LHCN-M2 (cell line): Measurements from ENCODE around the gene CARS2. TPM values are rescaled to one million over a fixed set of nuclear protein-coding genes. Genes with fewer than 3 reads are reported as not detected.
"Not testable (repeated sequence)": the region's sequence is repeated elsewhere in the genome, so short reads cannot be mapped to it uniquely, and the experiment has no call there.

Experiments used
- DNase-seq: peaks from one replicate; pipeline ENCODE4 v3.0.0-alpha.2; 2012; ENCODE audit warnings: low read depth
- polyA plus RNA-seq: library from polyadenylated mRNA; unstranded; fragments of >200 nt; gene quantifications from one replicate; pipeline ENCODE4 v1.2.1, GENCODE V29; 2012; ENCODE audit warnings: missing spikeins
- total RNA-seq: library from RNA; depleted of rRNA; stranded (reverse); fragments of >200 nt; gene quantifications from 2 replicates; pipeline ENCODE4 v1.2.3, GENCODE V29; 2014; rRNA removed

Gene CARS2, protein sequence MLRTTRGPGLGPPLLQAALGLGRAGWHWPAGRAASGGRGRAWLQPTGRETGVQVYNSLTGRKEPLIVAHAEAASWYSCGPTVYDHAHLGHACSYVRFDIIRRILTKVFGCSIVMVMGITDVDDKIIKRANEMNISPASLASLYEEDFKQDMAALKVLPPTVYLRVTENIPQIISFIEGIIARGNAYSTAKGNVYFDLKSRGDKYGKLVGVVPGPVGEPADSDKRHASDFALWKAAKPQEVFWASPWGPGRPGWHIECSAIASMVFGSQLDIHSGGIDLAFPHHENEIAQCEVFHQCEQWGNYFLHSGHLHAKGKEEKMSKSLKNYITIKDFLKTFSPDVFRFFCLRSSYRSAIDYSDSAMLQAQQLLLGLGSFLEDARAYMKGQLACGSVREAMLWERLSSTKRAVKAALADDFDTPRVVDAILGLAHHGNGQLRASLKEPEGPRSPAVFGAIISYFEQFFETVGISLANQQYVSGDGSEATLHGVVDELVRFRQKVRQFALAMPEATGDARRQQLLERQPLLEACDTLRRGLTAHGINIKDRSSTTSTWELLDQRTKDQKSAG
- 94.8 and 114 TPM in 2 replicates for total RNA-seq
- 84.8 TPM for polyA plus RNA-seq

GRCh38 chr13:110705826-110706569 lies at the start of gene CARS2:
TSS of gene CARS2 (minus strand) at chr13:110706116. CDS start at chr13:110706093, 23 bp downstream.
- peak; percentile 95 for DNase-seq

DNA sequence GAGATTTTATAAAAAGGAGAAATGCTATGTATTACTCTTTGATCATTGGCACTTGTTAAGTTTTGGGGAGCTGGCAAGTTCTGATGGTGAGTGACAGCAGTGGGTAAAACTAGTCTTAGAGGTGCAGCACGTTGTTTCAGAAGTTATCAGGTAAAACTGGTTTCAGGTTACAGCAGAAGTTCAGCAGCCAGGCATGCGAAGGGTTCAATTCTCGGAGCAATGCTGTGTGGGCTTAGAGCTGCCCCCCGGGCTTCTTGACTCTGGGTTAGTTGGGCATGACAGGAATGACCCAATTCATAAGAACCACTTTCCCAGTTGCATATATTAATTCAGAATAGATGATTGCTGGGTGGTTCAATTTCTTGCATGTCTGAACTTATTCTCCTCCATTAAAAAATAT lies 42.4 kb upstream of the CARS2 start:
- no peak for DNase-seq

- DNase-seq: no peak
Observed at GRCh38 chr13:110746438-110746837, 40.5 kb upstream of the CARS2 start.

DNA sequence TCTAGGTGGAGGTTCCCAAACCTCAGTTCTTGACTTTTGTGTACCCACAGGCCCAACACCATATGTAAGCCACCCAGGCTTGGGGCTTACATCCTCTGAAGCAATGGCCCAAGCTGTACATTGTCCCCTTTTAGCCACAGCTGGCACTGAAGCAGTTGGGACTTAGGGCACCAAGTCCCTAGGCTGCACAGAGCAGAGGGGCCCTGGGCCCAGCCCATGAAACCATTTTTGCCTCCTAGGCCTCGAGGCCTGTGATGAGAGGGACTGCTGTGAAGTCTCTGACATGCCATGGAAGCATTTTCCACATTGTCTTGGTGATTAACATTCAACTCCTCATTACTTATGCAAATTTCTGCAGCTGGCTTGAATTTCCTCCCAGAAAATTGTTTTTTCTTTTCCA lies 37.8 kb upstream of the CARS2 start:
- DNase-seq: no peak

GRCh38 chr13:110737555-110737954 lies 31.6 kb upstream of the CARS2 start:
- no peak for DNase-seq

DNA sequence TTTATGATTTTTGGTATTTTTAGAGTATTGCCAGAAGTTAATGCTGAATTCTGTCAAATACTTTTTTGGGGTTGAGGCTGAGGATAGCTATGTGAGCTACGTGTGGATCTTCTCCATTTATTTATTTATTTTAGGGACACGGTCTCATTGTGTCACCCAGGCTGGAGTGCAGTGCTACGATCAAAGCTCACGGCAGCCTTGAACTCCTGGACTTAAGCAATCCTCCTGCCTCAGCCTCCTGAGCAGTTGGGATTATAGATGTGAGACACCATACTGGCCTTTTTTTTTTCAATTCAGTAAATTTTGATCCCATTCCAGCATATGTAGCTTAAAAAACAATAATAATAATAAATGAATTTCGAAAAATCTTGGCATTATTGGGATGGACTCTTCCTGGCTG lies 28.6 kb upstream of the CARS2 start:
- DNase-seq: no peak

GRCh38 chr13:110731072-110731471 lies 25.2 kb upstream of the CARS2 start:
- DNase-seq: no peak

DNA sequence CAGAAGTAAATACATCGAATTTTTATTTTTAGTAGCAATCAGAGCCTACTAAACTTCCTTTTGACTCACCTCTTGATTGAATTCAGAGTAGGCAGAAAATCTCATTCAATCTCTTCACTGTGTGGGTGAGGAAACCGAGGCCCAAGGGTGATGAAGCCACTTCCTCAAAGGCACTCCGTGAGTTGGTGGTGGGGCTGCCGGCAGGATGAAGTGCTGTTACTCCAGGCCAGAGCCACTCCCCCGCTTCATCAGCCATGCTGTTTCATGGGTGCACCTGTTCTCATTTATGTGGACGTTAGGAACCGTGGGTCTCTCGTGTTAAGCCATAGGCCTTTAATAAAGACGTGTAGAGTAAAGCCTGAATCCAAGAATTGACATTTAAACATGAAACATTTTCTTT lies 20.8 kb upstream of the CARS2 start:
- DNase-seq: no peak

- not testable (repeated sequence) for DNase-seq
Observed at GRCh38 chr13:110726153-110726552, 20.2 kb upstream of the CARS2 start.

- DNase-seq: no peak
Observed at GRCh38 chr13:110723598-110723997, 17.7 kb upstream of the CARS2 start.

DNA sequence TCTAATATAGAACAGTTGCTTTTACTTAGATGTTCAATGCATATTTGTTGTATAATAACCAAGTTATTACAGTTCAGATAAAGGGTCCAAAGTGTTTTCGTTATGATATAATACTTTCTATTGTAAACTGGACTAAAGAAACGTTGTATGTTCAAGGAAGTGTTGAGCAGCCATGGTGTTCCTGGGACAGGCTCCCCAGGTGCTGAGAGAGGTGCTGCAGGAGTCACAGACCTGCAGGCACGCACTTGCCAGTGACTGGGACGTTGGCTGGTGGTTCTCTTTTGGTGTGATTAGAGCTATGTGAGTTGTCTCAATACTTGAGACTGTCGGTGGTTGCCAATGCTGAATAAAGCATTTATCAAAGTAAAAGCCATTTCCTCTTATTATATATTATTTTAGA lies 17.1 kb upstream of the CARS2 start:
- no peak for DNase-seq

- no peak for DNase-seq
Observed at GRCh38 chr13:110719036-110719710, 13.3 kb upstream of the CARS2 start.

DNA sequence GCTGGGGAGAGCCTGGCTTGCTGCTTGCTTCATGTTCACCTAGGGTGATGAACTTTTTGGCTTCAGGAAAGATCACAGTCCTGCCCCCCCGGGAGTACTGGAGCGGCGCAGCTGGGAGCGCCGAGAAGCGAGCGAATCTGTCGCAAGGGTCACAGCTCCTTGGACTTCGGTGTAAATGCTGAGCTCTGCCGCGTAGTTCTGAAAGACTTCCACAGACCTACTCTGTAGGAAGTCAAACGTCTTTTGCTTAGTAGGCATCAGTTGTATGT lies 10.3 kb upstream of the CARS2 start:
- peak; percentile 21 for DNase-seq

DNA sequence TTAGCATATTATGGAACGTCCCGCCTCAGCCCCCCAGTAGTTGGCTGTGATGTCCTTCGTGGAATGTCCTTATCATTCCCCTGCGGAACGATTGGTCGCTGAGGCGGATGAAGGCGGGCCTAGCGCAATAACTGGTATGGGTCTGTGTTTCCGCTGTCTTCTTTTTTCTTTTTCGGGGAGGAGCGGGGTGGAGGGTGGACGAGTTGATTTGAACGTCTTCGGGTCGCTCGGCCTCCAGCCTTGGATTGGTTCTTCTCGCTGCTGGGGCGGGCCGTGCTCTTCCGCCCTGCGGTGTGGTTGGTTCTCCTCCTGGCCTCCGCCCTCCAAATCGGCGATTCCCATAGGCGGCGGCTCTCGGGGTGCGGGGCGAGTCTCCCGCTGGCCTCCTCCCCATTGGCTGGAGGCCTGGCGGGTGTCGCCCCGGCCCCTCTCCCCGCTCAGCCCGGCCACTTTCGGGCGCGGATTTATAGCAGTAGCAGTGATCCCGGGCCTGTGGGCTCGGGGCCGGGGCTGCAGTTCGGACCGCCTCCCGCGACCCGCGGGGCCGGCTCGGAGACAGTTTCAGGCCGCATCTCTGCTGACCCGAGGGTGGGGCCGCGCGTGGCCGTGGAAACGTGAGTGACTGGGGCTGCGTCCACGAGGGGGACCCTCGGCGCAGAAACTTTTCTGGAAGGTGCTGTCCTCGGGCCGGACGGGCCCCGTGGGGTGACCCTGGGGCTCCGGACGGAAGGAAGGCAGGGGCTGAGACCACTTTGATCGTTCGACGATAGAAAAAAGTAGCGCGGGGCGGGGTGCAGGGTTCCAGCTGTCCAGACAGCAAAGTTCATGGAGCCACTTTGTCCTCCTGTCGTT lies 9.7 kb upstream of the CARS2 start:
- DNase-seq: peak; percentile 100

- DNase-seq: peak; percentile 31
Observed at GRCh38 chr13:110714797-110715394, 9.0 kb upstream of the CARS2 start.

DNA sequence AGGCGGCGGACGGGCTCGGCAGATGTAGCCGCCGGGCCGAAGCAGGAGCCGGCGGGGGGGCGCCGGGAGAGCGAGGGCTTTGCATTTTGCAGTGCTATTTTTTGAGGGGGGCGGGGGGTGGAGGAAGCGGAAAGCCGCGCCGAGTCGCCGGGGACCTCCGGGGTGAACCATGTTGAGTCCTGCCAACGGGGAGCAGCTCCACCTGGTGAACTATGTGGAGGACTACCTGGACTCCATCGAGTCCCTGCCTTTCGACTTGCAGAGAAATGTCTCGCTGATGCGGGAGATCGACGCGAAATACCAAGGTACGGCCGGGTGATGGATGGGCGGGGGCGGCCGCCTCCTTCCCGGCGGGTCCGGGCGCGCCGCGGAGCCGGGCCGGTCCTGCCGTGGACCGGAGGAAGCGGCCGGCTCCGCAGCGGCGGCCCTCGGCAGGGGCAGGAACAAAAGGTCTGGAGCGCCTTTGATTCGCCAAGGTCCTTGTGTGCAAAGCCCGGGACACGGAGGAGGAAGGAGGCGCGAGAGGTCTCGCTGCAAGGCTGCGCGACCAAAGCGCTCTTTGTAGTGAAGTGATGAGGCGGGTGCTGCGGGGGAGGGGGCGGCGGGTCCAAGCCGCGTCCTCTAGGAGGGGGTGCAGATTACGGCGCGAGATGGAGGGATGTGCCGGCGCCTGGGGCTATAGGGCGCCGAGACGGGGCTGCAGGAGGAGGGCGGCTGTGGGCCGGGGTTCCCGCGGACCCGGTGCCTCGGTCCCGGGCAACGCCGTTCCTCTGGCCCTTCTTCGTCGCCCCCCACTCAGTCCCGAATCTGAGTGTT lies 8.3 kb upstream of the CARS2 start:
- DNase-seq: peak; percentile 31

DNA sequence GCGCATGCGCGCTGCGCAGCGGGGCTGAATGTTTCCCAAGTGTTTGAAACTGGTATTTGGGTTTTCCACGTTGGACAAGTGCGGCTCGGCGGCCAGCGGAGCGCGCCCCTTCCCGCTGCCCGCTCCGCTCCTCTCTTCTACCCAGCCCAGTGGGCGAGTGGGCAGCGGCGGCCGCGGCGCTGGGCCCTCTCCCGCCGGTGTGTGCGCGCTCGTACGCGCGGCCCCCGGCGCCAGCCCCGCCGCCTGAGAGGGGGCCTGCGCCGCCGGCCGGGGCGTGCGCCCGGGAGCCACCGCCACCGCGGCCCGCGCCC lies 7.7 kb upstream of the CARS2 start, which contains the start of gene ING1:
ING1 (plus strand) TSS at position 59 of the 311 bp plus-strand sequence. CDS start 450 bp downstream, outside the sequence.
- no peak for DNase-seq

GRCh38 chr13:110712849-110713641 lies 7.1 kb upstream of the CARS2 start:
- peak; percentile 100 for DNase-seq
